Measurements from ENCODE around the gene PDE12. TPM values are rescaled to one million over a fixed set of nuclear protein-coding genes. Genes with fewer than 3 reads are reported as not detected.

The PDE12 gene
- total RNA-seq, 1 donor from 2014 or later, result 12.6 TPM

DNA sequence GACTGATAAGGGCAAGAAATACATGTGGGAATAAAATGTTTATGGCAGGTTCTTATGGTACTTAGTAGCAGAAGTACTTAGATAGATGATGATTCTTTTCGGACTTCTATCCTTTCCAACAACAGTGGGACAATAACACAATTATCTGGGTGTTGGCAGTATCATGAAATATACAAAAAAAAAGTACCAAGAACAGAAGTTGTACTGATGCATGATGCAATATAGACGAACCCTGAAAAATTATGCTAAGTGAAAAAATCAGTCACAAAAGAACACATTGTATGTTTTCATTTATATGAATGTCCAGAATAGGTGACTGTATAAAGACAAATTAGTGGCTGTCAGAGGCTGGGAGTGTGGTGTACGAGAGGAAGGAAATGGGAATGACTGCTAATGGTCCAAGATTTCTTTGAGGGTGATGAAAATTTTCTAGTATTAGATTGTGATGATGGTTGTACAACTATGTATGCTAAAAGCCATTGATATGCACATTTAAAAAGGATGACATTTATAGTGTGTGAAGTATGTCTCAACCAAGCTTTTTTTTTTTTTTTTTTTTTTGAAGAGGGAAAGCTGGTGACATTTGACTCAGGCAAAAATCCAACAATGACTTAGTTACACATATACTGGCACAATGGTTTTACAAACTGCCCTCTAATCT lies 20.0 kb downstream of the PDE12 start:
- DNase-seq (ENCODE audit: low read depth) (no peak), FAIRE-seq (no peak)
- no peaks in the 10 kb centered on the region for H3K27me3 ChIP-seq (ENCODE audit: control insufficient read depth, insufficient read depth, low read length)
- H3K4me3 ChIP-seq (ENCODE audit: low read depth, low read length), result no peak overlapping the region
- TF ChIP-seq, protein P1, sequence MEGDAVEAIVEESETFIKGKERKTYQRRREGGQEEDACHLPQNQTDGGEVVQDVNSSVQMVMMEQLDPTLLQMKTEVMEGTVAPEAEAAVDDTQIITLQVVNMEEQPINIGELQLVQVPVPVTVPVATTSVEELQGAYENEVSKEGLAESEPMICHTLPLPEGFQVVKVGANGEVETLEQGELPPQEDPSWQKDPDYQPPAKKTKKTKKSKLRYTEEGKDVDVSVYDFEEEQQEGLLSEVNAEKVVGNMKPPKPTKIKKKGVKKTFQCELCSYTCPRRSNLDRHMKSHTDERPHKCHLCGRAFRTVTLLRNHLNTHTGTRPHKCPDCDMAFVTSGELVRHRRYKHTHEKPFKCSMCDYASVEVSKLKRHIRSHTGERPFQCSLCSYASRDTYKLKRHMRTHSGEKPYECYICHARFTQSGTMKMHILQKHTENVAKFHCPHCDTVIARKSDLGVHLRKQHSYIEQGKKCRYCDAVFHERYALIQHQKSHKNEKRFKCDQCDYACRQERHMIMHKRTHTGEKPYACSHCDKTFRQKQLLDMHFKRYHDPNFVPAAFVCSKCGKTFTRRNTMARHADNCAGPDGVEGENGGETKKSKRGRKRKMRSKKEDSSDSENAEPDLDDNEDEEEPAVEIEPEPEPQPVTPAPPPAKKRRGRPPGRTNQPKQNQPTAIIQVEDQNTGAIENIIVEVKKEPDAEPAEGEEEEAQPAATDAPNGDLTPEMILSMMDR (IDR thresholded peaks at IDR 0.05; ENCODE audit: insufficient read depth, low read length, severe bottlenecking), result no peak
- peaks cover 8% of the 10 kb centered on the region for H3K36me3 ChIP-seq (ENCODE audit: control insufficient read depth, insufficient read depth, low read length)

DNA sequence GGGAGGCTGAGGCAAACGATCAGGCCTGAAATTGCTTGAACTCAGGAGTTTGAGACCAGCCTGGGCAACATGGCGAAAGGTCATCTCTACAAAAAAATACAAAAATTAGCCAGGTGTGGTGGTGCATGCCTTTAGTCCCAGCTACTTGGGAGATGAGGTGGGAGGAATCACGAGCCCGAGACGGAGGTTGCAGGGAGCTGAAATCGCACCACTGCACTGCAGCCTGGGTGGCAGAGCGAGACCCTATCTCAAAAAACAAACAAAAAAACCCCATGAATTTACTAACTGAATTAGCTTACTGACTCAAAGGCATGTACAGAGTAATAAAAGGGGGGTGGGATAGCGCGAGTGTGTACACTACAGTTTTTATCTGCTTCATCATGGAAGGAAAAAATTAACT lies 21.7 kb downstream of the PDE12 start:
- no peaks in the 10 kb centered on the region for H3K27me3 ChIP-seq (ENCODE audit: control insufficient read depth, insufficient read depth, low read length)
- H3K36me3 ChIP-seq (ENCODE audit: control insufficient read depth, insufficient read depth, low read length), result peaks cover 10% of the 10 kb centered on the region
- DNase-seq (ENCODE audit: low read depth), result no peak
- TF ChIP-seq, protein P1 (IDR thresholded peaks at IDR 0.05; ENCODE audit: insufficient read depth, low read length, severe bottlenecking), result no peak
- no peak overlapping the region for H3K4me3 ChIP-seq (ENCODE audit: low read depth, low read length)
- FAIRE-seq, result no peak

DNA sequence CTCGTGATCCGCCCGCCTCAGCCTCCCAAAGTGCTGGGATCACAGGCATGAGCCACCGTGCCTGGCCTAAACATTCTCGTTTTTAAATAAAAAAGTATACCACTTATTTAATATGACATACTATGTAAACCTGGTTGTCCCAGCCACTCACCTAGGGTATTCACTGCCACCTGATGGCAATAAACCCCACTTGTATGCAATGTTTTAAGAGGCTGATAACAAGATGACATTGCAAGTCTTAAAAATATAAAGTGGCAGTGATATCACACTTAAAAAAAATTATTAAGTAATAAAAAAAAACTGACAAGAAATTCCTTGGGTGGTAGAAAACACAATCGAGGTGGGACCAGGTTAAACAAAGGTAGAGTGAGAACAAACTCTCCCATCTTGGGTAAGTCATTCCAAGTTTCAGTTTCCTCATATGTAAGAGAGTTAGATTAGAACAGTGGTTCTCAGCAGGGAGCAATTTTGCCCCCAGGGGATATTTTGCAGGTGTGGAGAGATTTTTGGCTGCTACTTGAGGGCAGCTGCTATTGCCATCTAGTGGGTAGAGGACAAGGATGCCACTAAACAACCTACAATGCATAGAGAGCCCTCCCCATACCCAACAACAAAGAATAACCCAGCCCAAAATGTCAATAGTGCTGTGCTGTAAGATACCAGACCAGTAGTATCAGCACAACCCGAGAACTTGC lies 26.5 kb downstream of the PDE12 start:
- FAIRE-seq (no peak), DNase-seq (ENCODE audit: low read depth) (peak; percentile 70)
- TF ChIP-seq, protein P1 (IDR thresholded peaks at IDR 0.05; ENCODE audit: insufficient read depth, low read length, severe bottlenecking), result peak; percentile 60
- Histone ChIP-seq H3K4me3 (ENCODE audit: low read depth, low read length) (no peak overlapping the region), H3K36me3 (ENCODE audit: control insufficient read depth, insufficient read depth, low read length) (peaks cover 5% of the 10 kb centered on the region), H3K27me3 (ENCODE audit: control insufficient read depth, insufficient read depth, low read length) (no peaks in the 10 kb centered on the region)

DNA sequence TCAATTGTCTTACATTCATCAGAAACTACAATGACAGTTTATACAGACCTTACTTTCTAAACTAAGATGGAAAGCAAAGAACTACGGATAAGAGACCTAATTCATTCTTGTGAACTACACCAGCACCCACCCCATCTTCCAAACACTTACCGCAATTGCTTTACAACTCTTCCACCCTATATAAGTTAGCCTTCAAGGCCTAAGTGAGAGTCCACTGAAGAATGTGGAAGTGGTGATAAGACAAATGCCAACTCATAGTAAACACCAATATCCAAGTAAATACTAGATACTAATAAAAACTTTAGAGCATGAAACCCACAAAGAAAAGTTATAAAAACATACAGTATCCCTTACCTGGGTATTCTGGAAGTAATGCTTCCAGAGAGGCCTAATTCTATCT lies 27.5 kb downstream of the PDE12 start:
- TF ChIP-seq, protein P1 (IDR thresholded peaks at IDR 0.05; ENCODE audit: insufficient read depth, low read length, severe bottlenecking), result no peak
- FAIRE-seq, result no peak
- no peak for DNase-seq (ENCODE audit: low read depth)
- Histone ChIP-seq H3K27me3 (ENCODE audit: control insufficient read depth, insufficient read depth, low read length) (no peaks in the 10 kb centered on the region), H3K36me3 (ENCODE audit: control insufficient read depth, insufficient read depth, low read length) (peaks cover 2% of the 10 kb centered on the region), H3K4me3 (ENCODE audit: low read depth, low read length) (no peak overlapping the region)

DNA sequence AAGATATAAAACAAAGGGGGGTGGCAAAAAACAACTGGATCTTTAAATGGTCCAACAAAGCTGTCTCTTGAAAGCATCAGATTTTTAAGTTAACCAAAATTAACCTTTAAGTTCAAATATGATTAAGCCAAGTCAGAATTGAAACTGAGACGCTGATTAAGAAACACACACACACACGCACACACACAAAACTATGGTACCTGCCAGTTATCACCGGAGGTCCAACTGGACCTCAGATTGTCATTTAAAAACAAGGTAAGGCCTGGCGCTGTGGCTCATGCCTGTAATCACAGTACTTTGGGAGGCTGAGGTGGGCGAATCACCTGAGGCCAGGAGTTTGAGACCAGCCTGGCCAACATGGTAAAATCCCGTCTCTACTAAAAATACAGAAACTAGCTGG lies 30.7 kb downstream of the PDE12 start:
- TF ChIP-seq, protein P1 (IDR thresholded peaks at IDR 0.05; ENCODE audit: insufficient read depth, low read length, severe bottlenecking), result no peak
- H3K36me3 ChIP-seq (ENCODE audit: control insufficient read depth, insufficient read depth, low read length), result peaks cover 2% of the 10 kb centered on the region
- no peak for DNase-seq (ENCODE audit: low read depth)
- no peaks in the 10 kb centered on the region for H3K27me3 ChIP-seq (ENCODE audit: control insufficient read depth, insufficient read depth, low read length)
- FAIRE-seq, result no peak
- H3K4me3 ChIP-seq (ENCODE audit: low read depth, low read length), result no peak overlapping the region

Data from bronchial epithelial cell (primary cell).